NCI-H2029 (cell line): Measurements from ENCODE around the gene PPM1H.
A peak's percentile ranks its signal among the peaks of the same experiment; 100 is the strongest.
"Not testable (repeated sequence)": the region's sequence is repeated elsewhere in the genome, so short reads cannot be mapped to it uniquely, and the experiment has no call there.

Source experiments
- DNase-seq: peaks from one replicate; lab custom pipeline; 2025; lab: John Stamatoyannopoulos, UW

Gene PPM1H

GRCh38 chr12:62834971-62835547 is 99.9 kb downstream of the PPM1H start:
- no peak for DNase-seq

- DNase-seq = no peak
Measured at GRCh38 chr12:62834406-62834805, 100.5 kb downstream of the PPM1H start.

- DNase-seq = no peak
Measured at GRCh38 chr12:62833634-62834033, 101.3 kb downstream of the PPM1H start.

- DNase-seq = no peak
Measured at GRCh38 chr12:62832558-62832957, 102.4 kb downstream of the PPM1H start.

GRCh38 chr12:62832027-62832426 is 102.9 kb downstream of the PPM1H start:
- no peak for DNase-seq

- DNase-seq = no peak
Measured at GRCh38 chr12:62827855-62828254, 107.1 kb downstream of the PPM1H start.

- no peak for DNase-seq
Measured at GRCh38 chr12:62827042-62827441, 107.9 kb downstream of the PPM1H start.

- DNase-seq = peak; percentile 28
Measured at GRCh38 chr12:62817556-62818271, 117.2 kb downstream of the PPM1H start.

- DNase-seq = no peak
Measured at GRCh38 chr12:62814243-62814642, 120.7 kb downstream of the PPM1H start.

GRCh38 chr12:62813031-62813829 is 121.7 kb downstream of the PPM1H start:
- no peak for DNase-seq

- DNase-seq = not testable (repeated sequence)
Measured at GRCh38 chr12:62811481-62811880, 123.5 kb downstream of the PPM1H start.

GRCh38 chr12:62808166-62808879 is 126.6 kb downstream of the PPM1H start:
- DNase-seq = no peak

GRCh38 chr12:62806893-62807292 is 128.1 kb downstream of the PPM1H start:
- DNase-seq = no peak

- no peak for DNase-seq
Measured at GRCh38 chr12:62806244-62806836, 128.6 kb downstream of the PPM1H start.

GRCh38 chr12:62805517-62805916 is 129.4 kb downstream of the PPM1H start:
- DNase-seq = no peak

GRCh38 chr12:62803756-62804155 is 131.2 kb downstream of the PPM1H start:
- DNase-seq = peak; percentile 8

GRCh38 chr12:62802984-62803383 is 132.0 kb downstream of the PPM1H start:
- no peak for DNase-seq

GRCh38 chr12:62802321-62802720 is 132.6 kb downstream of the PPM1H start:
- no peak for DNase-seq

- DNase-seq = no peak
Measured at GRCh38 chr12:62801796-62802195, 133.2 kb downstream of the PPM1H start.

GRCh38 chr12:62800707-62801400 is 134.1 kb downstream of the PPM1H start:
- DNase-seq = no peak

GRCh38 chr12:62799766-62800406 is 135.1 kb downstream of the PPM1H start:
- DNase-seq = no peak
